Spleen (tissue), 11 donors: ENCODE results near the gene NR4A2. TPM values are rescaled to one million over a fixed set of nuclear protein-coding genes. Genes with fewer than 3 reads are reported as not detected.
"Not testable (repeated sequence)": the region's sequence is repeated elsewhere in the genome, so short reads cannot be mapped to it uniquely, and the experiment has no call there.

ENCODE experiments used
- DNase-seq: peaks from one replicate; pipeline ENCODE4 v3.0.0-alpha.2; 2020
- H3K27ac ChIP-seq, 8 donors: fragments of 200-600 bp; sonication (generic) in 7 of 8; 1 replicate in 4 of 8; 2 replicates in 4 of 8; pipeline versions ENCODE4 v1.5.0 to v1.8.0; 2016 to 2021; ENCODE audit warnings: inconsistent platforms in 4 of 8, mild to moderate bottlenecking in 4 of 8, moderate library complexity in 1 of 8
- H3K27me3 ChIP-seq, 7 donors: fragments of 200-600 bp; sonication (generic) in 6 of 7; replicated peaks in 1 of 7; 1 replicate in 4 of 7; 2 replicates in 3 of 7; pipeline versions ENCODE4 v1.5.0 to v1.8.0; 2016 to 2021; ENCODE audit warnings: inconsistent platforms in 3 of 7, mild to moderate bottlenecking in 1 of 7
- H3K36me3 ChIP-seq, 6 donors: fragments of 200-600 bp; sonication (generic) in 5 of 6; 1 replicate in 4 of 6; 2 replicates in 2 of 6; pipeline versions ENCODE4 v1.5.0 to v1.8.0; 2016 to 2021; ENCODE audit warnings: inconsistent platforms in 2 of 6
- H3K4me1 ChIP-seq, 6 donors: fragments of 200-600 bp; sonication (generic) in 5 of 6; 1 replicate in 3 of 6; 2 replicates in 3 of 6; pipeline versions ENCODE4 v1.5.0 to v1.8.0; 2016 to 2021; ENCODE audit warnings: inconsistent platforms in 3 of 6
- H3K4me3 ChIP-seq, 8 donors: fragments of 200-600 bp; sonication (generic) in 7 of 8; 1 replicate in 4 of 8; 2 replicates in 4 of 8; pipeline versions ENCODE4 v1.5.0 to v1.8.0; 2016 to 2021; ENCODE audit warnings: inconsistent platforms in 4 of 8, mild to moderate bottlenecking in 4 of 8, moderate library complexity in 2 of 8
- H3K9me3 ChIP-seq, 8 donors: fragments of 200-600 bp; sonication (generic) in 7 of 8; 1 replicate in 4 of 8; 2 replicates in 4 of 8; pipeline versions ENCODE4 v1.5.0 to v1.8.0; 2016 to 2021; ENCODE audit warnings: inconsistent platforms in 4 of 8
- CTCF ChIP-seq, 11 experiments: fragments of 200-600 bp in 7 of 11; fragments of 450-650 bp in 4 of 11; sonication (generic) in 4 of 11; IDR thresholded peaks in 8 of 11; conservative IDR thresholded peaks in 3 of 11; 1 replicate in 7 of 11; 2 replicates in 4 of 11; pipeline versions ENCODE4 v1.4.0 to v1.8.0; 2016 to 2021; ENCODE audit warnings: antibody characterized with exemption in 11 of 11, inconsistent platforms in 4 of 11, mild to moderate bottlenecking in 1 of 11
- POLR2A ChIP-seq, 3 donors: fragments of 450-650 bp; IDR thresholded peaks; one replicate each; pipeline ENCODE4 v1.5.1; 2017; ENCODE audit warnings: antibody characterized with exemption in 3 of 3, mild to moderate bottlenecking in 1 of 3
- POLR2AphosphoS5 ChIP-seq, 3 donors: sonication (generic); formaldehyde crosslinking; IDR thresholded peaks; one replicate each; pipeline ENCODE4 v1.5.1; 2017; ENCODE audit warnings: antibody characterized with exemption in 3 of 3
- WGBS, 5 donors: extraction: QIAGEN DNeasy Blood & Tissue Kit in 3 of 5; methylation state at CpG; one replicate each; pipeline versions ENCODE4 v1.1.5 to v1.1.7; 2013 to 2018; 5-methylcytosine and 5-hydroxymethylcytosine counted together
- intact Hi-C: fragments of 100-400 bp; cut with DNase I; formaldehyde crosslinking; loops from one replicate; pipeline ENCODE4 v1.15.0; 2023; ENCODE audit warnings: low total_unique reads
- polyA plus RNA-seq, 3 donors: library from polyadenylated mRNA; stranded (reverse); fragments of 200-250 nt; gene quantifications; one replicate each; pipeline ENCODE4 v1.2.1, GENCODE V29; 2013
- total RNA-seq, 7 donors: library from RNA; depleted of rRNA in 3 of 7; stranded (reverse); fragments of >200 nt in 3 of 7; fragmentation: NEBNext Ultra II Directional in 4 of 7; extraction: Animal tissue kit (Norgen Biotek cat#: 25700) in 4 of 7; gene quantifications; one replicate each; pipeline versions ENCODE4 v1.1.0 to v1.2.1, GENCODE V29; 2016 to 2021
- donor health status: healthy with polysubstance abuse.
- donor health status: DM: no; HTN: no; CAD: no; lungs with moderate emphysema.
- donor health status: DM: no; HTN: no; CAD: no.
- donor health status: Bipolar disorder and iron deficiency.
- donor health status: healthy.
- donor health status: DM: no; HTN: no; CAD: no.
- donor health status: DM: yes; HTN: yes; CAD: no.

NR4A2 gene
- total and polyA plus RNA-seq, 10 donors, result 0.56 to 13.1 (median 2.8) TPM

DNA sequence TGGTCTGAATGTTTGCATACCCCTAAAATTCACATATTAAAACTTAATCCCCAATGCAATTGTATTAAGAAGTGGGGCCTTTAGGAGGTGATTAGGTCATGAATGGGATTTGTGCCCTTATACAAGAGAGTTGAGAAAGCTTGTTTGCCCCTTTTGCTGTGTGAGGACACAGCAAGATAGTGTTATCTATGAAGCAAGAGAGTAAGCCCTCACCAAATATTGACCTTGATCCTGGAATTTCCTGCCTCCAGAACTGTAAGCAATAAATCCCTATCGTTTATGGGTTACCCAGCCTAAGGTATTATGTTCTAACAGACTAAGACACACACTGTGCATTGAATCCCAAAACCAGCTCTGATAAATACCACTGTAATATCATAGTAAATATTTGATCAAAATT lies 32.2 kb downstream of the NR4A2 start:
- no peak for TF ChIP-seq CTCF (IDR thresholded peaks at IDR 0.05 in 8 of 11, conservative IDR thresholded peaks at IDR 0.05 in 3 of 11)
- no peak for TF ChIP-seq POLR2AphosphoS5 (IDR thresholded peaks at IDR 0.05)
- TF ChIP-seq POLR2A (IDR thresholded peaks at IDR 0.05), result no peak
- no peak overlapping the region for H3K4me3 ChIP-seq
- no peak overlapping the region for H3K27ac ChIP-seq
- intact Hi-C loops, result no loop called here
- H3K27me3 ChIP-seq, result peaks cover 0 to 4% (median 0%) of the 10 kb centered on the region in 7 donors
- no peak for DNase-seq
- H3K36me3 ChIP-seq, result no peaks in the 10 kb centered on the region
- peaks cover 0 to 11% (median 6%) of the 10 kb centered on the region in 8 donors for H3K9me3 ChIP-seq
- WGBS, 5 donors, result 56 to 79% (median 68%) methylated on average over 1 of the region's 1 CpG
- H3K4me1 ChIP-seq, result no peaks in the 10 kb centered on the region

- Histone ChIP-seq H3K4me3 (no peak overlapping the region), H3K27ac (no peak overlapping the region), H3K36me3 (no peaks in the 10 kb centered on the region), H3K9me3 (peaks cover 0 to 8% (median 5%) of the 10 kb centered on the region in 8 donors), H3K4me1 (no peaks in the 10 kb centered on the region), H3K27me3 (peaks cover 0 to 5% (median 0%) of the 10 kb centered on the region in 7 donors)
- DNase-seq, result no peak
- TF ChIP-seq POLR2AphosphoS5 (IDR thresholded peaks at IDR 0.05) (no peak), POLR2A (IDR thresholded peaks at IDR 0.05) (no peak), CTCF (IDR thresholded peaks at IDR 0.05 in 8 of 11, conservative IDR thresholded peaks at IDR 0.05 in 3 of 11) (no peak)
- 87 to 98% (median 96%) methylated on average over 8 of the region's 8 CpGs for WGBS, 5 donors
- intact Hi-C loops, result no loop called here
Measured at GRCh38 chr2:156294945-156295580, 37.5 kb downstream of the NR4A2 start.

- H3K27ac ChIP-seq, DNase-seq, H3K4me3 ChIP-seq, H3K4me1 ChIP-seq, H3K27me3 ChIP-seq, H3K36me3 ChIP-seq, H3K9me3 ChIP-seq, intact Hi-C loops: not testable (repeated sequence)
- 86 to 100% (median 96%) methylated on average over 5 to 26 of the region's 29 CpGs for WGBS, 5 donors
Measured at GRCh38 chr2:156293382-156293781, 39.1 kb downstream of the NR4A2 start.

GRCh38 chr2:156279446-156280150 lies 52.9 kb downstream of the NR4A2 start:
- H3K36me3 ChIP-seq, result no peaks in the 10 kb centered on the region
- H3K27ac ChIP-seq, result no peak overlapping the region
- no peaks in the 10 kb centered on the region for H3K9me3 ChIP-seq
- 79 to 97% (median 89%) methylated on average over 5 of the region's 5 CpGs for WGBS, 5 donors
- H3K4me3 ChIP-seq, result no peak overlapping the region
- intact Hi-C loops, result no loop called here
- peaks cover 0 to 11% (median 0%) of the 10 kb centered on the region in 7 donors for H3K27me3 ChIP-seq
- no peaks in the 10 kb centered on the region for H3K4me1 ChIP-seq
- TF ChIP-seq POLR2AphosphoS5 (IDR thresholded peaks at IDR 0.05), result no peak
- TF ChIP-seq POLR2A (IDR thresholded peaks at IDR 0.05), result no peak
- TF ChIP-seq CTCF (IDR thresholded peaks at IDR 0.05 in 8 of 11, conservative IDR thresholded peaks at IDR 0.05 in 3 of 11), result no peak
- DNase-seq, result no peak

Other genes with a start within 250 kb of the NR4A2 start
- gene GPD2, start 103.7 kb upstream of the NR4A2 start, total RNA-seq, result 10 to 100 TPM; 28.4 to 74.9 (median 32.1) TPM
- 1 to 10 TPM; 3.5 to 7.8 (median 4.8) TPM for gene GPD2, start 103.7 kb upstream of the NR4A2 start, polyA plus RNA-seq